OCI-LY1 (cell line): ENCODE results near the gene KCNJ3.

ENCODE experiments used
- CTCF ChIP-seq: fragments of 200-600 bp; sonication (generic), shearing (Covaris generic); IDR thresholded peaks from 2 replicates; pipeline ENCODE4 v1.5.1; 2017; ENCODE audit warnings: mild to moderate bottlenecking, antibody characterized with exemption, low read length, moderate library complexity, mixed read lengths
- EZH2 ChIP-seq: fragments of 200-600 bp; sonication (generic), shearing (Covaris generic); IDR thresholded peaks from 2 replicates; pipeline ENCODE4 v1.8.0; 2017; ENCODE audit warnings: borderline replicate concordance, mixed run types, mild to moderate bottlenecking, antibody characterized with exemption, low read length, moderate library complexity, mixed read lengths

GRCh38 chr2:154720651-154721050 is 22.2 kb downstream of the KCNJ3 start:
- TF ChIP-seq CTCF (no peak), EZH2 (no peak)
